GM20431 (cell line): ENCODE data around the gene VAV3.

Experiments
- in situ Hi-C: fragments of 300-500 bp; cut with MseI, MboI; formaldehyde crosslinking; loops from one replicate; pipeline ENCODE4 v1.15.0; 2020; ENCODE audit warnings: low sequenced_read_pairs; ENCODE audit not compliant: unreplicated experiment

Gene VAV3

DNA sequence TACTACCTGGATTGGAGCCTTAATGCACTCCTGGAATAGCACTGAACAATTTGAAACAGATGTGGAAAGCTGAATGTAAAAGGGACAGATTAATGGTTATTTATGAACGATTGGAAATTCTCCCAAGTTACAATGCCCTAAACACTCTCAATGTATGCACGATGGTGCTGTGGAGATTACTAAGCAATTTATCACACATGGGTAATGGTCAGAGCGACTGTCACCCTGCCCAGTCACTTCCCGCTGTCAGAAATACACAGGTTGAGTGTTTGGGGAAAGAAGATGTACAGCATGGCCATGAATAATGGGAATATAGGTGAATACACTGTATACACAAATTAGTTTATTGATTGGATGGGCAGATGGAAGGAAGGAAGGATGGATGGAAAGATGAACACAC is 342.4 kb downstream of the VAV3 start:
- in situ Hi-C loops, result no loop called here

DNA sequence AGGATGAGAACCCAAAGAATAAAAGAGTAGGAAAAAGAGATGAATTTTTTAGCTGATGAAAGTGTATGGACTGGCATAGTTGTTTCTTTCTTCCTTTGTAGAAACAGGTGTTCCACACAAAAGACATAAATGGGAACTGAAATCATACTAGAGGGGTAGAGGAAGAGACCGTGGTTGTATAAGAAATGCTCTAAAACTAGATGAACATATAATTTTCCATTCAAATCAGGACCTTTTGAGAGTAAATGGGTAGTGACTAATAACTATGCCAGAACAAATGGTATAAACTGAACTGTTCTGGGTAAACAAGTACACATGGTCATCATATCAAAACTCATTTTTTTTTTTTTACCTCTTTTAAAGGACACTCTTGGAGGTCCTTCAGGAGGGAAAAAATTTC is 344.2 kb downstream of the VAV3 start:
- in situ Hi-C loops, result no loop called here

DNA sequence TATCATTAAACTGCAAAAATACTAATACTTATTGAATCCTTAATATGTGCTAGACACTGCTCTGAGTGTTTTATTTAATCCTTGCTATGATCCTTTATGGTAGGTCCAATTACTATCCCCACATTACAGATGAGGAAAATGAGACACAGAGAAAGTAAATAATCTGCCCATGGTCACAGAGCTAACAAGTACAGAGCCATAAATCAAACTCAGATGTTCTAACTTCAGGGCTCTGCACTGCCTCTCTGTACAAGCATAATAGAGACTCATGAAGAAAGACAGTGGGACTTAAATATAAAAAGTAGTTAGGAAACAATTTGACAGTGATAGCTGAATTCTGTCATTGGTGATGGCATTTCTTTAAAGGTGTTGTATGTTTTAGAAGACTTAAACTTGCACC is 346.4 kb downstream of the VAV3 start:
- in situ Hi-C loops, result no loop called here

DNA sequence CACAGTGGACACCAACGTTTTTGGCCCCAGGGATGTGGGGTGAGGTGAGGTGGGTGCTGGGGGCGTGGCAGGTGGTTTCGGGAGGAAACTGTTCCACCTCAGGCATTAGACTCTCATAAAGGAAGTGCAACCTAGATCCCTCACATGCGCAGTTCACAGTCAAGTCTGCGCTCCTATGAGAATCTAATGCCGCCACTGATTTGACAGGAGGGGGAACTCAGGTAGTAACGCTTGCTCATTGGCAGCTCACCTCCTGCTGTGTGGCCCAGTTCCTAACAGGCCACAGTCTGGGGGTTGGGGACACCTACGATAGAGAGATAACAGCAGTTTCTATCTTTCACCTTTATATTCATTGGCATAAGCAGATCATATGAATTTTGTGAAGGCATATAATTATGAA is 347.1 kb downstream of the VAV3 start:
- in situ Hi-C loops, result no loop called here

DNA sequence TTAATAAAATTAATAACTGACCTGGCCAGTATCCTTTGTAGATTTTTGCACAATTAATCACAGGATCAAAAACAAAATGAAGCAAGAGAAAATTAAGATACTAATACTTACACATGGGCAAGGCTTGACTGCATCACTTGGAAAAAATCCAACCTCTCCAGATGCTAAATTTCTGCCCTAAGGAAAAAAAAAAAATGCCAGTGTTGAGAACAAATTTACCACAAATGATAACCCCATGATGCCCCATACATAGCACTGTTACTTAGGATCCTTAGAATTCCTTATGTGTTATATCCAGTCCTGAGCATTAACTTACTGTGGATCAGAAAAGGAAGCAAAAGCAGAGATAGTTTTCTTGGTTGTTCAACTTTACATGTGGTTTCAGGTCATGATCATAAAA is 347.5 kb downstream of the VAV3 start:
- in situ Hi-C loops, result no loop called here

DNA sequence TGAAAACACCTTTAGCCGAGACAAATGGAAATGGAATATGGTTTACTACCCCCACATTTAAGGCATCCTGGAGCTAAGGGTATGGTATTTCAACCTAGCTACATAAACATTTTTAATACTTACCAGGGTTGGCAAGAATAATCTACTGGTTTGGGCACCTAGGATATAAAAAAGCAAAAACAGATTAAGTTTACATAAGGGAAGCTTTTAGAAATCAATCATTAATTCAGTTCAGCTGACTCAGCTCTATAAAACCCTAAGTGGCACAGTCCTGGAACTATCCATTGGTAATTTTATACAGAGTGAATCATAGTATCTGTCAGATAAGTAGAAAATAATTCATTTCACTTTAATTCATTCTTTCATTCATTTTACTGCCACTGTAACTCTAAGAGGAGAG is 355.2 kb downstream of the VAV3 start:
- in situ Hi-C loops, result no loop called here

DNA sequence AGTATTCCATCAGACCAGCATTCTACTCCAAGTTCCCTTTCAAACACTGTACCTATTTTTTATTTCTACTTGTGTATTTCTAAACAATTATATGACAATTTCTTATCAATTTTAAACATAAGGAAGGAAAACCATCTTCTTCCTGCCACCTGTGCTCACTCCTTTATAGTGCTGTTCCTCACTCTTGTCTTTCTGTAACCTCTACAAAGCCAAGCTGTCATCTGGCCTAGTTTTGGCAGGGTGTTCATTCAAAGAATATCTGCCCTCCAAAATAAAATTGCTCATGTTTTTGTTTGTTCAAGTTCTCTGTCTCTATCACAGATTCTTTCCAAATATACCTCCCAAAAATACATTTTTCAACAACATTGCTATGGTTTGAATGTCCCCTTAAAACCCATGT is 360.2 kb downstream of the VAV3 start:
- in situ Hi-C loops, result no loop called here

DNA sequence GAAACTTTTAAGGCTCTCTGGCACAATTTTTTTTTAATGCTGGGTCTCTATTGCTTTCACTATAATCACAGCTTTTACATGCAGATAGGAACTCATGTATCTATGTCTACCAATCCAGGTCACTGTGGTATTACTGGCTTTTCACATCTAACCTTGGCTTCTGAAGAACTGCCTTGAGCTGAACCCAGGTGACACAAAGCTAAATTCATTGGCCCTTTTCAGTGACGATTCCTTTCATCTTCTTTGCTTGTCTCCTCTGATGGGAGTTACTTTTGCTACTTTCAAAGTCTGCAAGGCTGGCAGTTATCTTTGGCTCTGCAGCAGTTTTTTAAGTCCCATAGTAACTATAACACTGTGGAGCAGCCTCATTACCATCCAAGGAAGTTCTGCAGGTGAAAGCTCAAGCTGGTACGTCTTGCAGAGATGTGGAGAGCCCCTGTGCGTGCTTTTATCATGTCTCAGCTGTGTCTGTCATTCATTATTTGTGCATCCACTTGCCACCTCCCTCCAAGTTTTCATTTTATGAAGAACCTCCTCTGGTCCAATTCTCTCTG is 364.3 kb downstream of the VAV3 start:
- in situ Hi-C loops, result no loop called here

DNA sequence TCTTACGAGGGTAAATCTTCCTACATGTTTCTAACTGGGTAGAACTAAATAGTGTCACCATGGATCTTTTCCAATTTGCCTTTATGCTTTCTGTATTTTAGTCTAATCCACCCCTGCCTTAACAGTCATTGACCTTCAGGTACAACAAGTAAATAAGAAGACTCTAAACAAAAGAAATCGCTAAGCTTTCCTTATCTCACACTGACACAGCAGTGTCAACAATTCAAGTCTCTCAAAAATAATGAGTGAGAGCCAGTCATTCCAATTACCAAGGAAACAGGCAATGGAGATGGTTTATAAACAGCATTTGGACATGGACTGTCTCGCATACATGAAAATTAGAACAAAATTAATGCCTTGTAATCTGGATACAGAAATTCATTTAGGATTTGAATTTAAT is 365.8 kb downstream of the VAV3 start:
- in situ Hi-C loops, result no loop called here

DNA sequence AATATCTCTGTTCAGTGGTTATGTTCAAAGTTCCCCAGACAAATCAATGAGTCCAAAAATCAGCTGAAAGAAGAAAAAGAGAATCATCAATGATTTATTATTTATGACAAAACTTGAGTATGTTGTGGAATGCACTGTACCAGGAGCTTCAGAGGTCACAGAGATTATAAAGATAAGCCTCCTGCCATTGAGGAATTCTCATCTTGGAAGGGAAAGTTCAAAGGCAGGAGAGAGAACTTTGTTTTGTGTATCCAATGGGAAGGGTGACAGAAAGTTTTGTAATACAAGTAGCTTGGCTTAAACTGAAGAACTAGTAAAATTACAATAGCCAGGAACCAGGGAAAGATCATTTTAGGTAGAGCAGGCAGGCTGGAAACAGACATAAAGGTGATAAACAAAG is 367.7 kb downstream of the VAV3 start:
- in situ Hi-C loops, result no loop called here

DNA sequence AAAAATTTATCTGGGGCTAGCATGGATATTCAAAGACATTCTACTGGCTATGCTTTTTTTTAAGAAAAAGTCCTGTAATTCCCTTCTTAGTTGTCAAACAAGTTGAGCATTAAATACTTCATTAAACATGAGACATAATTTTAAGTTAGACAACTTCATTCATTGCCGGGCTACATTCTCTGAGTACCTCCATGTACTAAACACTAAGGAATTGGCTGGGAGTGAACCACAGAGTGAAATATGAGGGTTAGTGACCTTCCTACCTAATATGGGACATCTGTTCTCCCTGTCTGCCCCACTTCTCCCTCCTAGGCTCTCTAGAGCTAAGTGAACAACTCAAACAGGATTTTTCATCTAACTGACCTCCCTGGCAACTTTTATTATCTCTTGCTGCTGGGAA is 370.4 kb downstream of the VAV3 start:
- in situ Hi-C loops, result no loop called here

DNA sequence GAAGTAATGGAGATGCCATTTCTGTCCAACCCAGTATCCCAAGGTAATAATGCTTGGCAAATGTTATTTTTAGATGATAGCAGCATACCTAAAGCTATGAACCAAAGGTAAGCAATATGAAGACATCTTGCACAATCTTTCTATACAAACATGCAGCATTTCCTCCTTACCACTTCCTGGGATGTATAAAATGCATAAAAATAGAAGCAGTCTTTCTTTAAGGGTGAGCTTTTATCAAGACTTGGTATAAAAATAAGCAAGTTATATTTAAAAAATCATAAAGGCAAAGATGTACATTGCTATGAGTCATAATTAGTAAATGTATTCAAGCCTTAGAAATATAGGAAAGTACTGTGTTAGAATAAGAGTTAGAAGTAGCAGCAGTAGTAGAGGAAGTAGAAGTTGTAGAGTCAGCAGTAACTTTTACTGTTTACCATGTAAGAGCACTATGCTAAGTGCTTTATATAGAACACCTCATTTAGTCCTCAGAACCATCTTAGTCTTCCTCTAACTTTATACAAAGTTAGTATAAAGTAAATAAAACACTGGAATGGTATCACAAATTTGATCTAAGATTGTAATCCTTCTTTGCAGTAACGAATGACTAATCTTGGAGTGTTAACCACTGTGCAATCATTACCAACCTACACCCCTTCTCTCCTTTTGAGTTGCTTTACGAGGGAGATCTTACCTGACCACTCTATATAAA is 371.3 kb downstream of the VAV3 start:
- in situ Hi-C loops, result no loop called here

DNA sequence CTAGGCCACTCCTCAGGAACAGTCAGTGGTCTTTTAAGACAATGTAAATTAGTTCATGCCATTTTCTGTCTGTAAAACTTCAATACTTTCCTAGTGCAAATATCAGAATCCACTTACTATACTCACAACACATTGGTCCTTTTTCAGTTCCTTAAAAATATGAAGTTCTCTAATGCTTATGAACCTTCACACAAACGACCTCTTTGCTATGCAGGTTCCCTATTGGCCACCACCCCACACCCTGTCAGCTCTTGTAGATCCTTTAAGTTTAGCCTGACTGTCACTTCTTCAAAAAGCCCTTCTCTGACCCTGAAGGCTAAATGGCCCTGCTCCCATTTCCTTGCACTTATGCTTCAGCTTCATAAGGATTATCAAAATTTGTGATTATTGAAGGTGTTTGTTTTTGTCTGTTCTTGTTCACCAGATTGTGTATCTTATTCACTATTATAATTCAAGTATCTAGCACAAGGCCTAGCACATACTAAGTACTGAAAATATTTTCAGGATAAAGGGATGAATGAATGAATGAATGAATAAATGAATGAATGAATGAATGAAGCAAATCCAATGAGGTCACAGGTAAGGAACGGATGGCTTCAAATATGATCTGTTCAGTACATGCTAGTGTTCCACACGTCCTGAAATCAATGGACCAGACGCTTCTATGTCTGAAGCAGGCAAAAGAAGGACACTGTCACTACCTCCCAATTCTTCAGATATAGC is 373.9 kb downstream of the VAV3 start:
- in situ Hi-C loops, result no loop called here

DNA sequence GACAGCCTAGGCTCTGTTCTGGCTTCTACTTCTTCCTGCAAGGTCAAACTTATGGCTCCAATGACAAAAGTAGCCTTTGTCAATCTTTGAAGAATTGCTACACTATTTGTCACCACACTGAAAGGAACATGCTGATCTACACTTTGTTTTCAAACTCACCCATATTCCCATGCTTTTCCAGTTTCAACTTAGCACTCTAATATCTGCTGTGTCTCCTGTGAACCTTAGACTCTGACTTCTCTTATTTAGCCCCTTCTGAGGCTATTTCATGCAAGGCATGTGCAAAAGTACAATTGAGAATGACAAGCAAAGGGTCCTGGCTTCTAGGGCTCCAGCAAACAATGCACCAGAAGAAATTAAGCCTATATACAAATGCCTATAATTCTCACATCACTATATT is 374.9 kb downstream of the VAV3 start:
- in situ Hi-C loops, result no loop called here

DNA sequence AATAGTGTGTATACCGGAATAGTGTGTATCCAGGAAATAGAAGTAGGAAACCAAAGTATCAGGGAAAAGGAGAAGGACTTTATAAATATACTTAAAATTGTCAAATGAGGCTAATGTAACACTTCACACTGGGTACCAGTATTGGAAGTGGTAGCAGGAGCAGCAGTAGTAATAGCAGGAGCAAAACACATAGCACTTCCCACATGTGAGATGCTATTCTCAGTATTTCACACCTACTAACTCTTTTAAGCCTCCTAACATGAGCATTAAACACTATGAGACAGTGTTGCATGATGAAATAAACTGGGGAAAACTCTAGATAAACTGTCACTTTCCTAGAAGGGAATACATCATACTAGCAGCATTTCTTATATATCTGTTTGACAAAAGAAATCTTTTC is 376.7 kb downstream of the VAV3 start:
- in situ Hi-C loops, result no loop called here

DNA sequence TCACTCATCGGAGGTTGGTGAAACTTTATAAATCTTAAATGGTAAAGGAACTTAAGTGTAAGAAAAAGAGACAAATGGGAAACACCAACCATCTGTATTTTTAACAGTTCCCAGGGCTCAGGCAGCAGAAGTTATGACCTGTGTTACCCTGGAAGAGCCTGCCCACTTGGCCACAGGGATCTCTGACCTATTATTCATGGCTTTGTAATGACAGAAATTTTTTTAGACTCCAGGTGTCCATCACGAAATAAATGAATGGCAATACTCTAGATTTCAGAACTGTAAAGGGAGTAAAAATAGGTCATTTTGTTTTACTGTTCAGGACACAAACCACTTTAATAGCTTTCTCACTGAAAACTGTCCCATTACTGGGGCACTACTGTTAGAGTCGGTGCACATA is 389.8 kb downstream of the VAV3 start:
- in situ Hi-C loops, result no loop called here

DNA sequence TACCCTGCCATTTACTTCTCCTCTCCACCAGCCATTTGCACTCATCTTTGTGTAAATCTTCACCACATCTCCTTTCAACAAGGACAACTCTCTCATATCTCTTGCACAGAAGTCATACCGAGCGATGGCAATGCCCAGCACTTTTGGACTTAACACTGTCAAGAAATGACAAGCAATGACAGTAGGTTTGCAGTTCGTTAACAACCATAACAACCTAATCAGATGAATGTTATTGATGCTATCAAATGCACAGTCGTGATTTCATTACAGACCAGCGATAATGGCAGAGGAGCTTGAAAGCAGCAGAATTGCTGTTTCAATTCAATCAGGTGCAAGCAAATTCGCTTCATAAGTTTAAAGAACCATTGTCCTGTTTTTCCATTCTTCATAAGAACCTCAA is 390.9 kb downstream of the VAV3 start:
- in situ Hi-C loops, result no loop called here

DNA sequence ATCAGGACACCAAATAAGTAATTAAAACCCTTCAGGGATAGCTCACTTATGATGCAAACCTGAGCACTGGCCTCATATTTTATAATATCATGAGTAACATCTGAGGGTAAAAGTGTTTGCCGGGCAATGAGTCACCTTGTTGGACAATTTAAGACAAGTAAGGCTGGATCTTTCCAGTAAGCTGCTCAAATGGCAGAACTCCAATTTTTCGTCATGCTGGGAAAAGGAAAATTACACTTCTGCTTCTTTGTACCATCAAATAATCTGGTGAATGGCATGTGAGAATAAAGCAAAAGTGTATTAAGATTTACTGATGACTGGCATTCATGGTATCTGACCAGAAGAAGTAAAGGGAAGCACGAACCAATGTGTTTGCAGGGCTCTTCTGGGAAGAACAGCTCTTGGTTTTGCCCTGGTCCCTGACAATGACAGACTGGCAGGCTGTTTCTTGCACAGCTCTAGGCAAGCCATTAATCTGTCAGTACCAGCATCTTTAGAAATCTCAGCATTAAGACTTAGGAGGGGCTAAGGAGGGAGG is 392.2 kb downstream of the VAV3 start:
- in situ Hi-C loops, result no loop called here

DNA sequence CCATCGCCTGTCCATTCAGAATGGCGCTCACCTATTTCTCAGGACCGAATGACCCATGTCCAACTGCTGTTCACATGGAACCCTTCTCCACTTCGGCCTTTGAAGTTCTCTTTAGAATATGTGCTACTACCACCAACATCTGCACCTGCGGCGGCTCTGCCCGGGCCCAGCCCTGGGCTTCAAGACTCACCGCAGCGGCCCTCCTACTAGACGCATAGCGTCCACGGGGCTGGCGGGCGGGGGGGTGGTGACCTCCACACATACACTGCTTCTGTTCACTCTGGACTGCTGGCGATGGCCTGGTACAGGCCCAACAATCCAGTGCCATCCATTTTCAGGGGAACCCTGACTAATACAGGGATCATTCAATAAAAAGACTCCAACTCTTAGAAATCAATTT is 394.2 kb downstream of the VAV3 start:
- in situ Hi-C loops, result no loop called here

DNA sequence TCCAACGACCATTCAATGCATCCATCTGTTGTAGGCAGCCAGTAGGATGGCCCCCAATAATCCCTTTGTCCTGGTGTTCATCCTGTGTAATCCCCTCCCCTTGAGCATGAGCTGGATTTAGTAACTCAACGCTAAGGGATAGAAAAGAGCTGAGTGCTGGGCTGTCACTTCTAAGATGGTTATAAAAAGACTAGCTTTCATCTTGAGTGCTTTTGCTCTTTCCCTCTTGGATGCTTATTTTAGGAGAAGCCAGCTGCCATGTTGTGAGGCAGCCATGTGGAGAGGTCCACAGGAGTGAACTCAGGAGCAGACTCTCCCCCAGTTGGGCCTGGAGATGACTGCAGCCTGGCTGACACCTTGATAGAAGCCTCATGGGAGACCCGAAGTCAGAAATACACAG is 401.5 kb downstream of the VAV3 start:
- in situ Hi-C loops, result no loop called here

DNA sequence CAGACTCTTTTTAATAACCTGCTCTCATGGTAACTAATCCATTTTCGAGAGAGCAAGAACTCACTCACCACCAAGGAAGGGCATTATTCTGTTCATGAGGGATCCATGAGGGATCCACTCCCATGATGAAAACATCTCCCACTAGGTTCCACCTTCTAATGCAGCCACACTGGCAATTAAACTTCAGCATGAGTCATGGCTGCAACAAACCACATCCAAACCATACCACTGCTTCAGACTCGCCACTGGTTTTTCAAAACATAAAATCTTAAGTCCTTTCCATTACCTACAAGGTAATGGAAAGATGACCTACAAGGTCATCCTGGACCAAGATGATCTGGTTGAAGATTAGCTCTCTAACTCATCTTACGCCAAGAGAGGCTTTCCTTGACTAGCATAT is 405.1 kb downstream of the VAV3 start:
- in situ Hi-C loops, result no loop called here
